Small intestine (tissue), 7 donors: ENCODE data around the gene FAR2. TPM values are rescaled to one million over a fixed set of nuclear protein-coding genes. Genes with fewer than 3 reads are reported as not detected.

Experiments
- DNase-seq, 2 donors: peaks; one replicate each; pipeline versions ENCODE4 v3.0.0 to v3.0.0-alpha.2; 2013
- FAIRE-seq: peaks from 2 replicates; lab custom pipeline; 2012; peaks lifted over from hg19 to GRCh38; lab: Jason Lieb, UNC
- H3K27ac ChIP-seq, 3 donors: one replicate each; pipeline ENCODE4 v1.5.1; 2013; ENCODE audit warnings: low read length in 2 of 3, mild to moderate bottlenecking in 2 of 3, control low read depth in 1 of 3, inconsistent platforms in 1 of 3, low read depth in 1 of 3, moderate library complexity in 1 of 3
- H3K27me3 ChIP-seq, 3 donors: one replicate each; pipeline ENCODE4 v1.6.1; 2013; ENCODE audit warnings: low read length in 3 of 3, inconsistent platforms in 1 of 3; ENCODE audit not compliant: control insufficient read depth in 3 of 3, insufficient read depth in 3 of 3
- H3K36me3 ChIP-seq, 3 donors: one replicate each; pipeline ENCODE4 v1.6.1; 2013; ENCODE audit warnings: low read length in 3 of 3, inconsistent platforms in 1 of 3, low read depth in 1 of 3, mild to moderate bottlenecking in 1 of 3, moderate library complexity in 1 of 3; ENCODE audit not compliant: control insufficient read depth in 3 of 3, insufficient read depth in 2 of 3
- H3K4me1 ChIP-seq, 3 donors: one replicate each; pipeline ENCODE4 v1.6.1; 2013; ENCODE audit warnings: low read length in 2 of 3, inconsistent platforms in 1 of 3, low read depth in 1 of 3, mild to moderate bottlenecking in 1 of 3, moderate library complexity in 1 of 3; ENCODE audit not compliant: control insufficient read depth in 3 of 3, insufficient read depth in 2 of 3
- H3K4me3 ChIP-seq, 3 donors: one replicate each; pipeline ENCODE4 v1.5.1; 2013; ENCODE audit warnings: low read length in 3 of 3, control low read depth in 1 of 3, inconsistent platforms in 1 of 3, low read depth in 1 of 3, mild to moderate bottlenecking in 1 of 3, moderate library complexity in 1 of 3
- H3K9me3 ChIP-seq, 2 donors: one replicate each; pipeline ENCODE4 v1.6.1; 2013; ENCODE audit warnings: low read depth in 1 of 2, low read length in 1 of 2; ENCODE audit not compliant: control insufficient read depth in 2 of 2, insufficient read depth in 1 of 2
- WGBS, 3 donors: extraction: QIAGEN DNeasy Blood & Tissue Kit; methylation state at CpG; one replicate each; pipeline ENCODE4 v1.1.7; 2013; 5-methylcytosine and 5-hydroxymethylcytosine counted together
- polyA plus RNA-seq, 4 donors: library from polyadenylated mRNA; stranded (reverse) in 3 of 4; unstranded in 1 of 4; fragments of 200-250 nt in 3 of 4; fragments of 120-200 nt in 1 of 4; gene quantifications; one replicate each; pipeline versions ENCODE4 v1.2.1 to v1.2.3, GENCODE V29; 2013
- donor health status: healthy with polysubstance abuse.
- donor health status: control.
- donor health status: control.
- donor health status: Bipolar disorder and iron deficiency.
- donor health status: healthy.

The FAR2 gene
- polyA plus RNA-seq, 4 donors, result 9.7 to 25.8 (median 20.4) TPM

DNA sequence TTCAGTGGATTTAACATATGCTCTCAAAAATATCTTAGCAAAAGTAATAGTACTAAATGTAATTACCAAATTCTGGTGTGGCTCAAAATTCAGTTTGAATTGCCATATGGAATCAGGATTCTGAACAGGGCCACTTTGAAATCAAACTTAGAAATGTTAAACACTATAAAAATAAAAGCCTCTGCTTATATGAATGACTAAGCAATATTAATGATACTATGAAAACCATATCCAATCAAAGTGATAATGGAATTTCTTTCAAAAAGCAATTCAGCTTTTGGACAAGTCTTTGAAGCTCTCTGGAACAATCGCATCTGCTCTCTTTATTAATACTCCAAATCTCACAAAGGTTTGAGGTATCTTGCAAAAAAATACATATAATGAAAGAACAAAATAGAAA lies 180.3 kb downstream of the FAR2 start:
- no peaks in the 10 kb centered on the region for H3K9me3 ChIP-seq
- FAIRE-seq (no peak), DNase-seq (no peak)
- no peaks in the 10 kb centered on the region for H3K27me3 ChIP-seq
- H3K4me1 ChIP-seq, result no peaks in the 10 kb centered on the region
- H3K36me3 ChIP-seq, result peaks cover 0 to 2% (median 0%) of the 10 kb centered on the region in 3 donors
- H3K4me3 ChIP-seq, result no peak overlapping the region
- WGBS, 3 donors, result 94 to 100% (median 96%) methylated on average over 1 of the region's 1 CpG
- H3K27ac ChIP-seq, result no peak overlapping the region

DNA sequence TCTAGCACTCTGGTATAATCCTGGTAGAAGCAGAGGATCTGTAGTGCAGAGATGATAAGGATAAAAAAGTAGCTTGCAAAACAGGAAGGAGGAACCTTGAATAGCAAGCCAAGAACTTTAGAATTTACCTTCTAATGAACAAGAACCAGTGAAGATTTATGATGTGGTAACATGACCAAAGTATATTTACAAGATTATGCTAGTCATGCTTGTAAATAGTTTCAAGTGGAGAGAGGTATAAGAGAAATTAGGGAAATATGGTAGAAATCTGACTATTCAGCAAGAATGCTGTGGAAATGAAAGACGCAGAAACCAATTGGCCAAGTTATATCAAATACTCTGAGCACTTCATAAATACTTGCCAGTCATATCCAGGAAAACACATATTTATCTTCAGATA lies 184.1 kb downstream of the FAR2 start:
- Histone ChIP-seq H3K4me1 (no peaks in the 10 kb centered on the region), H3K9me3 (no peaks in the 10 kb centered on the region), H3K27ac (no peak overlapping the region), H3K36me3 (peaks cover 0 to 4% (median 2%) of the 10 kb centered on the region in 3 donors), H3K27me3 (no peaks in the 10 kb centered on the region), H3K4me3 (no peak overlapping the region)
- FAIRE-seq (no peak), DNase-seq (no peak)
- 0% methylated on average over 1 of the region's 1 CpG for WGBS, 3 donors

DNA sequence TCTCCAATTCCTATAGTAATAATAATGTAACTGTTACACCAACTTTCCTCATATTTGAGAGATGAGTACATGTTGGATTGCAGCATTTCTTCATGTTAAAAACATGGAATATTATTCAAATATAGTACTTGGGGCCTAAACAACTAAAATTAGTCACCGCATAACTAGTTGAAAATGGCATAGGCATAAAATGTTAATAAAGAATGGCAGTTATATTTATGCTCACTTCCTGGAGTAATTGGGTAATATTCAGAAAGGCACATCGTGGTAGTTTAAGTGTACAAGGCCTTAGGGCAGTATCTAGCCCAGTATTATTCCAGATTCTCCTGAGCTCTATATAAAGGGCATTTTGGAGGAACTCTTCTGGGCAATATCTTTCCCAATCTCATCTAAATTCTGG lies 185.9 kb downstream of the FAR2 start:
- Histone ChIP-seq H3K4me3 (no peak overlapping the region), H3K4me1 (no peaks in the 10 kb centered on the region), H3K36me3 (peaks cover 0 to 5% (median 2%) of the 10 kb centered on the region in 3 donors), H3K27me3 (no peaks in the 10 kb centered on the region), H3K9me3 (no peaks in the 10 kb centered on the region), H3K27ac (no peak overlapping the region)
- FAIRE-seq, result no peak
- no peak for DNase-seq
- 93 to 97% (median 96%) methylated on average over 2 of the region's 2 CpGs for WGBS, 3 donors

DNA sequence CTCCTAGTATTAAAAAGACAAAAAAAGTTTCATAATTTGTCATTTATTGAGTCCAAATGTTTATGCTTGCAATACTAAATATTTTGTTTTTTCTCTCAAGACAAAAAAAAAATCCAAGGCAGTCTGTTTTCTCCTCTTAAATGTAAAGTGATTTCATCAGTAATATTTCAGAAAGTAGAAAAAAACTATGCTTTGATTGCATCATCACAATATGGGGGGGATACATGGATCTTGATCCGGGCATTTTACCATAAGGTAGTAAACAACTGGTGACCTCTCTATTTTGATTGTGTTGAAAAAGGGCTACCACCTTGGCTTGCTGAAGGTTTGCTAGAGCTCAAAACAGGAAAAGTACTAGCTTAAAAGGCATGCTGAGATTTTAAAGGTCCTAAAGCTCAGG lies 188.2 kb downstream of the FAR2 start:
- Histone ChIP-seq H3K27me3 (no peaks in the 10 kb centered on the region), H3K4me3 (no peak overlapping the region), H3K4me1 (no peaks in the 10 kb centered on the region), H3K9me3 (no peaks in the 10 kb centered on the region), H3K27ac (no peak overlapping the region), H3K36me3 (peaks cover 2 to 13% (median 3%) of the 10 kb centered on the region in 3 donors)
- WGBS, 3 donors, result 85 to 93% (median 92%) methylated on average over 1 of the region's 1 CpG
- FAIRE-seq (no peak), DNase-seq (no peak)

DNA sequence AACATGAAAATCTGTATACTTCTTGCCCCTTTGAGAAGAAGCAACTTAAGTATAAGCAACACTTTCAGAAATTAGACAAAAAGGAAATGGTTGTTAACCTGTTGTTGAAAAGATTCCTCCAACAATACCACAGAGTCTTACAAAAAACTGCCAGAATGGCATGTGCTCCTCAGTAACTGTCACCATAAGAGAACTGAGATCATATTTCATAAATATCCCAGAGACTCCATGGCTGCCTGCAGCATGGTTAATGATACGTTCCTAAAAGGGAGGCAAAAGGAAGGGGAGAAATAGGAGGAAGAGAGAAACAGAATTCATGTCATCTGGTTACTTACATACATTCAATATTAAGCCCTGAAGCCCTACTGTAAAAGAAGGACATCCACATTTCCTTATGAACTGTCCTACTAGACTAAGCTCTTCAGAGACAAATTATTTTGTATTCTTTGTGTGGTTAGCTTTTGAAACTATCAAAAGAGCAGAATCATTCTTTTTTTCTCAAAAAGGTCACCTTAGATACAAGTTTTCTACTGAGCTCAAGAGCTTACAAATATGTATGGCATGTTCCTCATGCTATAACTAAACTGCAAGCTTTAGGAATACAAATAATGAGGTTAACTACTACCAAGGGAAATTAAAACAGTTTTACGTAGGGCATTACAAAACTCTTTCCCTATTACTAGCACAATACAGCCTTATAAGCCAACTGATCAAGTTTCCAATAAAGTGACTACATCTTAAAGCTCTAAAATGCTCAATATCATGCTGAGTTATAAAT lies 194.1 kb downstream of the FAR2 start:
- Histone ChIP-seq H3K4me3 (no peak overlapping the region), H3K36me3 (peaks cover 5 to 16% (median 5%) of the 10 kb centered on the region in 3 donors), H3K27me3 (no peaks in the 10 kb centered on the region), H3K27ac (no peak overlapping the region), H3K4me1 (peaks cover 0 to 10% (median 0%) of the 10 kb centered on the region in 3 donors), H3K9me3 (no peaks in the 10 kb centered on the region)
- FAIRE-seq, result no peak
- 90 to 100% (median 93%) methylated on average over 2 of the region's 2 CpGs for WGBS, 3 donors
- DNase-seq, result no peak

DNA sequence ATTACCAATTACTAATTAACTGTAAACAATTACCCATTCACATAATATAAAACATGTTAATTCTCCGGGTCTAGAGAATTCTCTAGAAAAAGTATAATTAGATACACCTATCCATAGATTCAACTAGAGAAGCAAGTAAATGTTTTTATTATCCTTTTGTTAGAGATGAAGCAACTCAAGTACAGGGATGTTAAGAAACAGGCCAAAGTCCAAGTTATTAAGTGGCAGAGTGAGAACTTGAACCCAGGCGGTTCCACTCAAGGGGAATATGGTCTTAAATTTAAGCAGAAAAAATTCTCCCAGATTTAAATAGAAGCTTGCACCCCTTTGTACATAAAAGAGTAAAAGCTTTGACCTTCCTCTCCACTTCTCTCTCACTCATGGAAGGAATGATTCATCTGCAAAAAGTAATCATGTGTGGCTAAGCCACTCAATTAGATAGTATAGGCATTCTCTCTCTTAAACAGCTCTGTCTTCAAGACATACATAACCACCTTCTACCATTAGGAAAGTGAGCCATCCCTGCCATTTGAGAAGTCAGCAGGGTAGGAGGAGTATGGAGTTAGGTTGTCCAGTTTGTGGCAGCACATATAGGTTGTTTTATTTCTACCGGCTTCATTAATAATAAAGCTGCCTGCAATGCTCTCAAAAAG lies 197.8 kb downstream of the FAR2 start:
- WGBS, 3 donors, result 48 to 77% (median 58%) methylated on average over 3 of the region's 3 CpGs
- FAIRE-seq, result peak; percentile 55
- Histone ChIP-seq H3K27me3 (no peaks in the 10 kb centered on the region), H3K4me1 (peaks cover 0 to 10% (median 0%) of the 10 kb centered on the region in 3 donors), H3K9me3 (no peaks in the 10 kb centered on the region), H3K4me3 (no peak overlapping the region), H3K36me3 (peaks cover 2 to 11% (median 5%) of the 10 kb centered on the region in 3 donors), H3K27ac (peak overlapping the region in 1 of 3 donors; percentile 47)
- peak; percentile 81 to 84 for DNase-seq

DNA sequence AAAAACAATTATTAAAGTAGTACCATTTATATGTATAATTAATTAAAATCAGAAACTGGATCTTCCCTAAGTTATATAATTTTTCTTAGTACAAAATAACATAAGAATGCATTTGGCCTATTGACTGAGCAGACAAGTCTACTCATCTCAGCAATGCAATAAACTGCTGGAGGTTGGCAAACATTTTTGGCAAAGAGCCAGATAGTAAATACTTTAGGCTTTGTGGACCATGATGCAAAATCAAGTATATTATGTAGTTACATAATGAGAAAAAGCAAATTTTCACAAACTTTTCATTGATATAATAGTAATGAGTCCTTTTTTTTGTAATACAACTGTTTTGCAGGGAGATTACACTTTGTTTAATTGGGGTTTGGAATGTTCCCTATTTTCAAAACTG lies 201.0 kb downstream of the FAR2 start:
- FAIRE-seq, result no peak
- Histone ChIP-seq H3K27me3 (no peaks in the 10 kb centered on the region), H3K4me3 (no peak overlapping the region), H3K4me1 (peaks cover 0 to 10% (median 0%) of the 10 kb centered on the region in 3 donors), H3K27ac (no peak overlapping the region), H3K9me3 (no peaks in the 10 kb centered on the region), H3K36me3 (peaks cover 0 to 11% (median 2%) of the 10 kb centered on the region in 3 donors)
- peak; percentile 36 to 52 for DNase-seq

DNA sequence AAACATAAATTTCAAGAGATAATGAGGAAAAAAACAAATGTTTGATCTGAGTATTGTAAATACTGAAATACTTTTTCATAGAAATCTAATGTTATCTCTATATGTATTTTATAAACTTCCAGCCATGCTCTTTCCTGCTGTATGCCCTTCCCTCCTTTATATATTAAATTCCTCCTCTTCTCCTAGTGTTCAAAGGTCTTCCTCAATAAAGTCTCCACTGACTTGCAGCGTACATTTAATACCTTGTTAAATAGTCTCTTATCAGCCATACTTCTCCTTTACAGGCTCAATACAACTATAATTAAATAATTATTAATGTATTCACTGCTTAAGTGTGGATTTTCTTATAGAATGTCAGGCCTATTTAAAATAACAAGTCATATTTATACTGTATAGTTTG lies 205.9 kb downstream of the FAR2 start:
- Histone ChIP-seq H3K9me3 (no peaks in the 10 kb centered on the region), H3K36me3 (peaks cover 2 to 11% (median 3%) of the 10 kb centered on the region in 3 donors), H3K4me3 (no peak overlapping the region), H3K27ac (no peak overlapping the region), H3K27me3 (no peaks in the 10 kb centered on the region), H3K4me1 (no peaks in the 10 kb centered on the region)
- DNase-seq (peak; percentile 16 to 85), FAIRE-seq (peak; percentile 89)
- 17 to 70% (median 57%) methylated on average over 1 of the region's 1 CpG for WGBS, 3 donors
